Activated CD4-positive, alpha-beta memory T cell treated with anti-CD3 and anti-CD28 coated beads for 36 hours (primary cell): ENCODE measurements around the gene MAP4. TPM values are rescaled to one million over a fixed set of nuclear protein-coding genes. Genes with fewer than 3 reads are reported as not detected.

Source experiments
- CTCF ChIA-PET: fragments of 350-600 bp; sonication (Branson Sonifier 250); formaldehyde crosslinking; loops from one replicate; lab custom pipeline; 2021; ENCODE audit warnings: antibody characterized with exemption, inconsistent platforms; lab: Charles Lee
- POLR2A ChIA-PET: fragments of 350-600 bp; sonication (Branson Sonifier 250); formaldehyde crosslinking; loops from one replicate; lab custom pipeline; 2021; ENCODE audit warnings: antibody characterized with exemption; lab: Charles Lee
- DNase-seq: peaks from one replicate; pipeline ENCODE4 v3.0.0-alpha.2; 2020
- H3K27ac Mint-ChIP-seq: one replicate; pipeline ENCODE4 v1.8.0; 2021; ENCODE audit warnings: mixed read lengths
- H3K27me3 Mint-ChIP-seq: one replicate; pipeline ENCODE4 v1.8.0; 2021; ENCODE audit warnings: mixed read lengths
- H3K36me3 Mint-ChIP-seq: one replicate; pipeline ENCODE4 v1.8.0; 2021; ENCODE audit warnings: mixed read lengths
- H3K4me1 Mint-ChIP-seq: one replicate; pipeline ENCODE4 v1.8.0; 2021; ENCODE audit warnings: low read depth, mixed read lengths
- H3K4me3 Mint-ChIP-seq: one replicate; pipeline ENCODE4 v1.8.0; 2021; ENCODE audit warnings: mild to moderate bottlenecking, mixed read lengths
- H3K9me3 Mint-ChIP-seq: one replicate; pipeline ENCODE4 v1.8.0; 2021; ENCODE audit warnings: mixed read lengths
- intact Hi-C: fragments of 100-400 bp; cut with micrococcal nuclease; formaldehyde crosslinking; loops from one replicate; pipeline ENCODE4 v1.15.1; 2023
- total RNA-seq, 2 experiments: library from RNA; stranded (reverse); gene quantifications; one replicate each; pipeline ENCODE4 v1.2.3, GENCODE V29; 2021

The MAP4 gene
- total RNA-seq, 2 experiments from 2014 or later = 114 to 116 TPM

GRCh38 chr3:47950453-47951169, 65.6 kb downstream of the MAP4 start:
- intact Hi-C loops = no loop called here
- H3K27ac Mint-ChIP-seq = no peak overlapping the region
- H3K4me3 Mint-ChIP-seq = no peak overlapping the region
- H3K27me3 Mint-ChIP-seq = no peaks in the 10 kb centered on the region
- POLR2A ChIA-PET = interaction anchor here (0.8 kb wide), 1 partner anchor 52 kb away, joined by 8 read pairs; no protein-coding TSS in a partner anchor
- H3K4me1 Mint-ChIP-seq = no peaks in the 10 kb centered on the region
- CTCF ChIA-PET = no interaction called here
- no peaks in the 10 kb centered on the region for H3K36me3 Mint-ChIP-seq
- H3K9me3 Mint-ChIP-seq = no peaks in the 10 kb centered on the region
- DNase-seq = no peak

GRCh38 chr3:47949979-47950378, 66.2 kb downstream of the MAP4 start:
- intact Hi-C loops = no loop called here

GRCh38 chr3:47940232-47940631, 76.0 kb downstream of the MAP4 start:
- POLR2A ChIA-PET = no interaction called here
- H3K4me1 Mint-ChIP-seq = no peaks in the 10 kb centered on the region
- H3K9me3 Mint-ChIP-seq = no peaks in the 10 kb centered on the region
- no peaks in the 10 kb centered on the region for H3K27me3 Mint-ChIP-seq
- intact Hi-C loops = no loop called here
- H3K4me3 Mint-ChIP-seq = no peak overlapping the region
- H3K27ac Mint-ChIP-seq = no peak overlapping the region
- CTCF ChIA-PET = interaction anchor here (0.6 kb wide), 1 partner anchor 195 kb away, joined by 5 read pairs; no protein-coding TSS in a partner anchor
- DNase-seq = no peak
- H3K36me3 Mint-ChIP-seq = no peaks in the 10 kb centered on the region

More at GRCh38 chr3:47949979-47950378, 66.2 kb downstream of the MAP4 start:
- ChIA-PET POLR2A (interaction anchor here (0.8 kb wide), 1 partner anchor 53 kb away, joined by 8 read pairs; no protein-coding TSS in a partner anchor), CTCF (interaction anchor here (1.2 kb wide), 1 partner anchor 40 kb away, joined by 3 read pairs; no protein-coding TSS in a partner anchor)
- DNase-seq = no peak
- Mint-ChIP-seq H3K36me3 (no peaks in the 10 kb centered on the region), H3K4me1 (no peaks in the 10 kb centered on the region), H3K27me3 (no peaks in the 10 kb centered on the region), H3K4me3 (no peak overlapping the region), H3K27ac (no peak overlapping the region), H3K9me3 (no peaks in the 10 kb centered on the region)

GRCh38 chr3:47932421-47932820, 83.8 kb downstream of the MAP4 start:
- Mint-ChIP-seq H3K9me3 (no peaks in the 10 kb centered on the region), H3K4me1 (no peaks in the 10 kb centered on the region), H3K36me3 (no peaks in the 10 kb centered on the region), H3K4me3 (no peak overlapping the region), H3K27ac (no peak overlapping the region), H3K27me3 (no peaks in the 10 kb centered on the region)
- DNase-seq = no peak
- intact Hi-C loops = no loop called here
- ChIA-PET POLR2A (no interaction called here), CTCF (no interaction called here)

GRCh38 chr3:47930979-47931378, 85.2 kb downstream of the MAP4 start:
- no peak overlapping the region for H3K4me3 Mint-ChIP-seq
- intact Hi-C loops = no loop called here
- POLR2A ChIA-PET = interaction anchor here (0.6 kb wide), 1 partner anchor 79 kb away, joined by 4 read pairs; no protein-coding TSS in a partner anchor
- H3K27ac Mint-ChIP-seq = no peak overlapping the region
- peaks cover 3% of the 10 kb centered on the region for H3K36me3 Mint-ChIP-seq
- CTCF ChIA-PET = no interaction called here
- no peaks in the 10 kb centered on the region for H3K4me1 Mint-ChIP-seq
- DNase-seq = no peak
- no peaks in the 10 kb centered on the region for H3K27me3 Mint-ChIP-seq
- H3K9me3 Mint-ChIP-seq = no peaks in the 10 kb centered on the region

GRCh38 chr3:47916696-47917095, 99.5 kb downstream of the MAP4 start:
- POLR2A ChIA-PET = no interaction called here
- H3K4me1 Mint-ChIP-seq = no peaks in the 10 kb centered on the region

GRCh38 chr3:47916201-47916600, 100.0 kb downstream of the MAP4 start:
- H3K9me3 Mint-ChIP-seq = no peaks in the 10 kb centered on the region
- H3K27me3 Mint-ChIP-seq = no peaks in the 10 kb centered on the region
- peaks cover 2% of the 10 kb centered on the region for H3K4me1 Mint-ChIP-seq
- ChIA-PET CTCF (no interaction called here), POLR2A (no interaction called here)
- intact Hi-C loops = no loop called here
- no peak overlapping the region for H3K27ac Mint-ChIP-seq
- DNase-seq = no peak
- H3K4me3 Mint-ChIP-seq = no peak overlapping the region
- peaks cover 33% of the 10 kb centered on the region for H3K36me3 Mint-ChIP-seq

More at GRCh38 chr3:47916696-47917095, 99.5 kb downstream of the MAP4 start:
- Mint-ChIP-seq H3K4me3 (no peak overlapping the region), H3K9me3 (no peaks in the 10 kb centered on the region), H3K27me3 (no peaks in the 10 kb centered on the region), H3K36me3 (peaks cover 33% of the 10 kb centered on the region), H3K27ac (no peak overlapping the region)
- intact Hi-C loops = no loop called here
- DNase-seq = no peak
- CTCF ChIA-PET = no interaction called here

- ChIA-PET CTCF (no interaction called here), POLR2A (no interaction called here)
- H3K27me3 Mint-ChIP-seq = no peaks in the 10 kb centered on the region
- H3K36me3 Mint-ChIP-seq = peaks cover 53% of the 10 kb centered on the region
- H3K4me3 Mint-ChIP-seq = no peak overlapping the region
- H3K27ac Mint-ChIP-seq = no peak overlapping the region
- H3K9me3 Mint-ChIP-seq = no peaks in the 10 kb centered on the region
- DNase-seq = no peak
- peaks cover 4% of the 10 kb centered on the region for H3K4me1 Mint-ChIP-seq
- intact Hi-C loops = no loop called here
Observed at GRCh38 chr3:47912006-47912504, 104.2 kb downstream of the MAP4 start.

- intact Hi-C loops = no loop called here
- Mint-ChIP-seq H3K4me3 (no peak overlapping the region), H3K36me3 (peaks cover 48% of the 10 kb centered on the region), H3K27ac (no peak overlapping the region), H3K4me1 (peaks cover 4% of the 10 kb centered on the region), H3K9me3 (no peaks in the 10 kb centered on the region), H3K27me3 (no peaks in the 10 kb centered on the region)
- ChIA-PET CTCF (no interaction called here), POLR2A (no interaction called here)
- DNase-seq = no peak
Observed at GRCh38 chr3:47910777-47911440, 105.3 kb downstream of the MAP4 start.

- Mint-ChIP-seq H3K4me1 (peaks cover 4% of the 10 kb centered on the region), H3K4me3 (no peak overlapping the region), H3K27me3 (no peaks in the 10 kb centered on the region), H3K9me3 (no peaks in the 10 kb centered on the region), H3K36me3 (peaks cover 46% of the 10 kb centered on the region), H3K27ac (no peak overlapping the region)
- DNase-seq = no peak
- CTCF ChIA-PET = interaction anchor here (1.2 kb wide), 1 partner anchor 37 kb away, joined by 4 read pairs; no protein-coding TSS in a partner anchor
- POLR2A ChIA-PET = no interaction called here
- intact Hi-C loops = no loop called here
Observed at GRCh38 chr3:47910233-47910632, 106.0 kb downstream of the MAP4 start.

- ChIA-PET CTCF (interaction anchor here (1.2 kb wide), 1 partner anchor 36 kb away, joined by 4 read pairs; no protein-coding TSS in a partner anchor), POLR2A (no interaction called here)
- DNase-seq = no peak
- intact Hi-C loops = no loop called here
- H3K4me1 Mint-ChIP-seq = peaks cover 4% of the 10 kb centered on the region
- H3K27ac Mint-ChIP-seq = no peak overlapping the region
- H3K9me3 Mint-ChIP-seq = no peaks in the 10 kb centered on the region
- H3K4me3 Mint-ChIP-seq = no peak overlapping the region
- no peaks in the 10 kb centered on the region for H3K27me3 Mint-ChIP-seq
- peaks cover 46% of the 10 kb centered on the region for H3K36me3 Mint-ChIP-seq
Observed at GRCh38 chr3:47909607-47910006, 106.6 kb downstream of the MAP4 start.

- POLR2A ChIA-PET = no interaction called here
- H3K36me3 Mint-ChIP-seq = peaks cover 44% of the 10 kb centered on the region
- intact Hi-C loops = no loop called here
- H3K27me3 Mint-ChIP-seq = no peaks in the 10 kb centered on the region
- no peaks in the 10 kb centered on the region for H3K9me3 Mint-ChIP-seq
- CTCF ChIA-PET = interaction anchor here (1.3 kb wide), 1 partner anchor 81 kb away, joined by 4 read pairs; no protein-coding TSS in a partner anchor
- H3K4me1 Mint-ChIP-seq = peaks cover 4% of the 10 kb centered on the region
- DNase-seq = no peak
- H3K4me3 Mint-ChIP-seq = no peak overlapping the region
- no peak overlapping the region for H3K27ac Mint-ChIP-seq
Observed at GRCh38 chr3:47908744-47909143, 107.5 kb downstream of the MAP4 start.
